Keratinocyte (primary cell): ENCODE results near the gene DFFA.

ENCODE experiments used
- EZH2 ChIP-seq: IDR thresholded peaks from one replicate; pipeline ENCODE4 v1.6.1; 2012; ENCODE audit warnings: inconsistent platforms, mild to moderate bottlenecking, low read length, moderate library complexity
- TF ChIP-seq, protein P1 (sequence below), 3 experiments: IDR thresholded peaks in 1 of 3; conservative IDR thresholded peaks in 1 of 3; optimal IDR thresholded peaks in 1 of 3; 2 replicates in 2 of 3; 3 replicates in 1 of 3; pipeline versions ENCODE3 to v1.5.1; 2011; ENCODE audit warnings: low read length in 3 of 3, mild to moderate bottlenecking in 3 of 3, moderate library complexity in 2 of 3, control low read depth in 1 of 3, inconsistent platforms in 1 of 3; ENCODE audit not compliant: insufficient read depth in 2 of 3; ENCODE audit errors: extremely low read depth in 1 of 3

DNA sequence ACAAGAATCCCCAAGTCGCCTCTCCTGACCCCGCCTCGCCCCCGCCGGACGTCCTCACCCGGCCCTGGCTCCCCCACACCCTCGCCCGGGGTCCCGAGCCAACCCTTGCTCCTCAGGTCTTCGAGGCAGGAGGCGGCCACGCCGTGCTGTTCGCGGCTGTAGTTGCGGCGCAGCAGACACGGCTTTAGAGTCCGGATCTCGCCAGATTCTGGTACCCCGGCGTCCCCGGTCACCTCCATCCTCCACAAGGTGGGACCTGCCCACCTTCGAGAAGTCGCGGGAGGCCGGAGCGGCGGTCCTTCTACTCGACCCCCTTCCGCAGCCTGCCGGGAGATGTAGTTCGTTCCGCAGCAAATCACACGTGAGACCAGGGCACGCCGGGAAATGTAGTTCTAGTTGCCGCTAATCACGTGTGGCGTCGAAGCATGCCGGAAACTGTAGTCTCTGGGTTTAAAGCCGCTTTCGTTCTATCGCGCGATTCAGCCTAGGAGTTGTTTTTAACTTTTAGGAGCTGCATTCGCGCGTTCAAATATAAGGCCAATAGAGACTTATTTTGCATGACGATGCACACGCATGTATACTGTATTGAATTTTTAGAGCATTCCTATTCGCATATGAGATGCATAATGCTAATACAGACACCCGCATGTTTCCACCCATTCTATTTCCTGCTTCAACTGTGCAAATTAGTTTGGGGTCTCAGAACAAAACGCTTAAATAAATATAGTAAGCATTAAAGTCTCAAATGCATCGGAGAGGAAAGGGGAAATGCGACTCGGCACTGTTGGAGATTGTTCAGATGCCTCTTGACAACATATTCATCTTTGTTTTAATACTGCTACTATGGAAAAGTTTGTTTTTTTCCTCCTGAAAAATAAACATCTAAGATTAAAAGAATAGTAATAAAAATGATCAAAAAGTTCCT lies at the start of gene DFFA:
- TF ChIP-seq, protein P1, sequence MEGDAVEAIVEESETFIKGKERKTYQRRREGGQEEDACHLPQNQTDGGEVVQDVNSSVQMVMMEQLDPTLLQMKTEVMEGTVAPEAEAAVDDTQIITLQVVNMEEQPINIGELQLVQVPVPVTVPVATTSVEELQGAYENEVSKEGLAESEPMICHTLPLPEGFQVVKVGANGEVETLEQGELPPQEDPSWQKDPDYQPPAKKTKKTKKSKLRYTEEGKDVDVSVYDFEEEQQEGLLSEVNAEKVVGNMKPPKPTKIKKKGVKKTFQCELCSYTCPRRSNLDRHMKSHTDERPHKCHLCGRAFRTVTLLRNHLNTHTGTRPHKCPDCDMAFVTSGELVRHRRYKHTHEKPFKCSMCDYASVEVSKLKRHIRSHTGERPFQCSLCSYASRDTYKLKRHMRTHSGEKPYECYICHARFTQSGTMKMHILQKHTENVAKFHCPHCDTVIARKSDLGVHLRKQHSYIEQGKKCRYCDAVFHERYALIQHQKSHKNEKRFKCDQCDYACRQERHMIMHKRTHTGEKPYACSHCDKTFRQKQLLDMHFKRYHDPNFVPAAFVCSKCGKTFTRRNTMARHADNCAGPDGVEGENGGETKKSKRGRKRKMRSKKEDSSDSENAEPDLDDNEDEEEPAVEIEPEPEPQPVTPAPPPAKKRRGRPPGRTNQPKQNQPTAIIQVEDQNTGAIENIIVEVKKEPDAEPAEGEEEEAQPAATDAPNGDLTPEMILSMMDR (optimal IDR thresholded peaks at IDR 0.05 in 1 of 3, IDR thresholded peaks at IDR 0.05 in 1 of 3, conservative IDR thresholded peaks at IDR 0.05 in 1 of 3; ENCODE audit: extremely low read depth in 1 of 3, insufficient read depth in 2 of 3, low read length in 3 of 3): no peak
- no peak for TF ChIP-seq EZH2
